Smooth muscle cell of the brain vasculature (primary cell): ENCODE data around the gene DLG5.

Source experiments
- DNase-seq: peaks from one replicate; pipeline ENCODE4 v3.0.0-alpha.2; 2012; ENCODE audit warnings: low read depth, low spot score

The DLG5 gene

DNA sequence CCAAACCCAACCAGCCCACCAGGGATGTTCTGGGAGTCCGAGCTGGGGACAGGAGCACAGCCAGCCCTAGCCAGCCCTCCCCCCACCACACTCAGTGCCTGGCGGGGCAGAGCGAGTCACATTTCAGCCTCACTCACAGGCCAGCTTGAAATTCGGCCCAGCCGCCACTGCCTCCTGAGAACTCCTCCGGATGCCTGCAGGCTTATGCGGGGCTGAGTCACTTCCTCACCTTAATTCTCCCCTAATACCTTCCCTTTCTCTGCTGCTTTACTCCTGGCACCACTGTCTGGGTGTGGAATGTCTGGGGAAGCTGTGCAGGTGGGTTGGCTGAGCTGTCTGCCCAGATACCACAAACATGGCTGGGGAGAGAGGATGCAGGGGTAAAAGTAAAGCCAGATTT lies 22.6 kb upstream of the DLG5 start:
- DNase-seq = no peak

DNA sequence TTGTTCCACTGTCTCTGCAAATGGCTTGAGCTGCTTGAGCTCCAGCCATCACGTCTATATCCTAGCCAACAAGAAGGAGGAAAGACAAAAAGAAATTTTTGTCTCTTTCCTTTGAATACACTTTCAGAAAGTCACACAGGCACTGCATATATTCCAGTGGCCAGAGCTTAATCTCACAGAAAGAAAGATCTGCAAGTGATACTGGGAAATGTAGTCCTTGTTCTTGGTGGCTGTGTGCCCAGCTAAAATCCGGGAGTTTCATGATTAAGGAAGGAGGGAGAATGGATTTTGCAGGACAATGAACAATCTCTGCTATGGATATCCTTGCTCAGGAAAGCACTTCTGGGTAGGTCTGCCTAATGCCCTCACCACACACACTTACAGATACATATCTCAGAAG lies 19.5 kb upstream of the DLG5 start:
- DNase-seq = no peak

DNA sequence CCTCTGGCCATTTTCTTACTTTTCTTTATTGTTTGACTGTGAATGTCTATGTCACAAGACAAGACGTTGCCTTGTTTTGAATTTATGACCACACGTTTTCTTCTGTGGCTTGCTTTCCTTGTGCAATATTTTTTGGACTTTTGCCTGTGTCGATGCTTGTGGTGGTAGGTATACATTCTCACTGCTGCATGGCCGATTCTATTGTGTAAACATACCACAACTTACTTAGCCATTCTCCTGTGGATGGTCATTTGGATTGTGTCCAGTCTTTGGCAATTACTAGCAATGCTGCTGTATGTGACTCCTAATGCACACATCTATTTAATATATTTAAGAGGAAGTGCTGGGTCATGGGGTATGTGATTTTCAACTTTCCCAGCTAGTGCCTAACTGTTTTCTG lies 18.0 kb upstream of the DLG5 start:
- DNase-seq = no peak

DNA sequence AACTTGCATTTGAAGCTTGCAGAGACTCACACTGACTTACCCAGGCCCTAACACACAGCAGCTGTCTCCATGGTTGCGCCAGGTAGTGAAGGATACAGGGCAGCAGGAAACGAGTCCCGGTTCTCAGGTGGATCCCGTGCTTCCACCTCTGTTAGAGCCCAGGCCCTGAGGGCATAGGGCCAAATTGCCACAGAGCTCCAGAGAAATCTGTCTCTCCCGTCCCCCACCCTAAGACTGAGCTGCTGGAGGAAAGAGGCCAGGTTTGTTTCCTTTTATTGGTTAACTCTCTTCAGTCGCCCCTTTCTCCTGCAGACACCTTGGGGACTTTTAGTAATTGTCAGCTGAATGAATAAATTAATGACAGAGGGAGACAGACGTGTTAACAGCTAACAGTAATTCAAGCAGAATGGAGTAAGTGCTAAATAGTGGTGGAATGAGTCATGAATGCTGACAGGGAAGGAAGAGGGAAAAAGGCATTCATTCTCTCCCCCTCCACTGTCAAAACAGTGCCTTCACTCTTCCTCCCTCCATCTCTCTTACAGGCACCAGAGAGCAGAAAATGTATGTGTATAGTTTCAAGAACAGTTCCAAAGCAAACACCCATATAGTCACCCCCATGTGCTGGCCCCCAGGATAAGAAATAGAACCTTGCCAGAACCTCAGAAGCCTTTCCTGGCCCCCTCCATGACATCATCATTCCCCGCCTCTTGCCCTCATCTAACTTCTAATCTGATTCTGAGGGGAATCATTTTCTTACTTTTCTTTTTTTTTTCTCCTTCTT lies 16.8 kb upstream of the DLG5 start:
- DNase-seq = no peak

DNA sequence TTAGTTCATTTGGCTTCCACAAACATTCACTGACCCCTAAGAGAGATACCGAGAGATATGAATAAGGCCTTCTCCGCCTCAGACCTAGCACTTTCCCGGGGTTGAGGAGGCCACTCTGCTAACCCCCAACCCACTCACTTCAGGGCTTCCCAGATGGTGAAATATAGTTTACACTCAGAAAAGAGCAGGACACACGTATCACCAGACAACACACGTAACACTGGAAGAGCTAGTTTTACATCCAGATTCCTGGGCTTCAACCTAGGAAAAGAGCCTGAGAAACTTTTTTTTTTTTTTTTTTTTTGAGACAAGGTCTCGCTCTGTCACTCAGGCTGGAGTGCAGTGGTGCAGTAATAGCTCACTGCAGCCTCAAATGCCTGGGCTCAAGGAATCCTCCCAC lies 15.2 kb upstream of the DLG5 start:
- DNase-seq = no peak

DNA sequence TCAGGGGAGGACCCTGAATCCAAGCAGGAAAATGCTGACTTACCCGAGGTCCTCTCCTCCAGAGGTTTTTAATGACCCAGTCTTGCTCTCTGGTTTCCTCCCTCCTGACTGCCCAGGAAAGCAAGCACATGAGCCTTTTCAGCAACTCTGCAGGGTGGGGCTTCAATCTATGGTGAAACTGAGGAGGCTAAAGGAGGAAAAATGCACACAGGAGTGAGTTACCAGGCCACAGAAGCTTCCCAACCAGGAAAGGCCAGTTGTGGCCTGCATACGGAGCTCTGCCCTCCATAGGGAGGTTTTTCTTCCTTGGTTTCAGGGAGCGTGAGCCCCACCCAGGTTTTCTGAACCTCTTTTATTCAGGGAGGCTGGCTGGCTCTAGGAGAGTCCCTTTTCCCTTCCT lies 14.1 kb upstream of the DLG5 start:
- no peak for DNase-seq

GRCh38 chr10:77940225-77940624 lies 13.7 kb upstream of the DLG5 start:
- no peak for DNase-seq

- DNase-seq = peak; percentile 91
Observed at GRCh38 chr10:77939561-77940001, 13.0 kb upstream of the DLG5 start.

GRCh38 chr10:77936697-77937567 lies 10.4 kb upstream of the DLG5 start:
- DNase-seq = no peak

DNA sequence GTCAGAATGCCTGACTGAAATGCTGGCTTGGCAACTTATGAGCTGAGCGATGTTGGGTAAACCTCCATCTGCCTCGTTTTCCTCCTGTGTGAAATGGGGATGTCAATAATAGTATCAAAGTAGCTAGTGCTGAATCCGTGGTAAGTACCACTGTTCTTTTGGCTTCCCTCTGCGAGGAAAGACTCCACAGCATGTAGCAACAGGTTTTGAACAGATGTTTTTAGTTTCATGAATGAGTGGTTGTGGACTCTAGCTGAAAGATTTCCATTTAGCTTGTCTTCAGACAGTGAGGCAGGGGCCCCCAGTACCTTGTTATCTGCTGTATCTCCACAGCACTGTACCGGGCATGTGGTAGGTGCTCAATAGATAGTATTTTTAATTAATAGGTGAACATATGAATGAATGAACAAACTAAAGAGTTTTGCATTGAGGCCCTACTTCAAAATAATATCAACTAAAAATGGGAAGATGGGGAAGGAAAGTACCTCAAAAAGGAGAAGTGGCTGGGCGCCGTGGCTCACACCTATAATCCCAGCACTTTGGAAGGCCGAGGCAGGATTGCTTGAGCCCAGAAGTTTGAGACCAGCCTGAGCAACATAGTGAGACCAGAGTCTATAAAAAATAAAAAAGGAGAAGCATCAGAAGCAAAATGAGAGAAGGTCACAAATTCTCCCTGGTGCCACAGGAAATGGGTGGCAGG lies 5.6 kb upstream of the DLG5 start:
- DNase-seq = no peak

- no peak for DNase-seq
Observed at GRCh38 chr10:77927402-77928246, 1.1 kb upstream of the DLG5 start.

DNA sequence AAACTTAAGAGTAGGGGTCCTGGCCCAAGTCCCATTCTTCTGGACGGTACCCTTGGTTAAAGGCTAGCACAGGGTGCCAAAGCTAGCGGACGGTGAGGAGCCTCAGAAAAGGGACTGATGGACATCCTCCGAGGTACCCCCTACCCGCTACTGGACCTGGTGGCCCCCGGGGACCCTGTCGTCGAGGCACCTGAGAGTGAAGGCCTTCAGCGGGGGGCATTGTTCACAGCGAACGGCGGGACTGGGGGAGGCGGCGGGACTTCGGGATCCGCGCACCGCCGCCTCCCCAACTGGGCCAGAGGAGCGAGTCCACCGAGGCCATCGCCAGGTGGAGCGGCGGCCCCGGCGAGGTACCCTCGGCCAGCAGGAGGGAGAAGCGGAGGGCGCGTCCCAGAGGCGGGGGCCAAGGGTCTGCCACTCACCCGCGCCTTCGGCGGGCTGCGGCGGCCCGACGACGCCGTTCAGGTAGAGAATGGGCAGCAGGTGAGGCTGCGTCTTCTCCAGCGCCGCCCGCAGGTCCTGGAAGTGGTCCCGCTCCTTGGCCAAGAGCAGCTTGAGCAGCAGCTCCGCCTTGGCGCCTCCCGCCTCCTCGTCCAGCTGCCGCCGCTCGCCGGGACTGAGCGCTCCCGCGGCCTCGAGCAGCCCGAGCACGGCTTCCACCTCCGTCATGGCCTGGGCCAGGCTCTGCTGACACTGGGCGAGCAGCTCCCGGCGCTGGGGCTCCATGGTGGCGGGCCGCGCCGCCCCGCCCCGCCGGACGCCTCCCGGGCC lies 575 bp downstream of the DLG5 start:
- no peak for DNase-seq

DNA sequence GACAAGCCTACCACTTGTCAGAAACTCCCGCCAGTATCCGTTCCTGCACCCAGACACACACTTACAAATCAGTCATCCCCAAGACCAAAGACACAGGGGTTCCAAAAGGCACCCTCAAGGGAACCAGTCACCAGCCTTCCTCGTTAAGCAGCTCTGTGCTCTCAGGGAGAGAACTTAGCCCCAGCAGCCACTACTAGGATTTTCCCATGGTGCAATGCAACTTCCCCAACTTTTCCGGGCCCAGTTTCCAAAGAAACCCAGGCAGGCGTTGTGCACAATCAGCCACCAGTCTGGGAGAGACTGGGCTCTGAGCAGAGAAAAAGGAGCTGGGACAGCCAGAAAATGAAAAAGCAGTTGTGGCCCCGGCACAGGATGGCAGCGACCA lies 1.2 kb downstream of the DLG5 start:
- DNase-seq = no peak

DNA sequence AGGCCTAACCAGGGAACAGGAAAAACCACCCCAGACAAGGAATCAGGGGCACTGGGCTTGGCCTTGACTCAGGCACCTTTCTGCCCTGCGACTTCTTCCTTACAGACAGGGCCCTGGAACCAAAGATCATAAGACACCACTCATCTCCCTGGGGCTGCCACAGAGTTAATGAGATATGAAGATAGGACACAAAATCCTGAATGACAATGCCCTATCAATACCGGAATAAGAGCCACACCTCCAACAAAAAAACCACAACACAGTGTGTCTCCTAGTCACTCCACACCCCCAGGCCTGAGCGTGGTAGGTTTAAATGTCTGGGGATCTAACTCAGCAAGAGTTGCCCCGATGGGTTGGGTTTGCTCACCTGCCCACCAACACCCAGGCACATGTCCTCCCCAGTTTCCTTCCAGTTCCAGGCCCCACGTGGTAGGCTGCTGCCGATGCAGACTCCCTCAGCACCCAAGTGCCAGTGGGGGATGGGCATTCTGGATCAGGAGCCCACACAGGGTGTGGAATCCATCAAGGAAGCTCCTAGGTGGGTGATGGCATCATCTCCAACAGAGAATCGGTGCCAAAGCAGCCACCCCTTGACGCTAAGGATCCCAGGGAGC lies 3.9 kb downstream of the DLG5 start:
- no peak for DNase-seq

GRCh38 chr10:77922055-77922454 lies 4.5 kb downstream of the DLG5 start:
- no peak for DNase-seq

- DNase-seq = no peak
Observed at GRCh38 chr10:77921395-77921794, 5.2 kb downstream of the DLG5 start.

DNA sequence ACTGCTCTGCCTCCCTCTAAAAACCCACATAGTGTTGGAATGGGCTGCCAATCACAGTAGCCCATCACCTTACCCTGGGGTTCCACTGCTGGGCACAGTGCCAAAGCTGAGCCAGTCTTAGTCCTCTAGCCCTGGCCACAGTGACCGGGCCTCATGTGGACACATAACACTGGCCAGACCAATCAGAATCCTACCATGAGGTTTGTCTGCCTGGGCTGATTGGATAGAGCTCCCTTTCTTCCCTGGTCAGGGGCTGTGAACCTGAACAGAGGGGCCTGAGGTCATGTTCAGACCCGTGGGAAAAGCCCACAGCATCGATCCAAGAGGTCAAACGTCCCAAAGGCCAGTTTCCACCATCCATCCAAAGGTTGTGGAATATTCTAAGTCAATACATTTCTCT lies 6.1 kb downstream of the DLG5 start:
- DNase-seq = no peak

DNA sequence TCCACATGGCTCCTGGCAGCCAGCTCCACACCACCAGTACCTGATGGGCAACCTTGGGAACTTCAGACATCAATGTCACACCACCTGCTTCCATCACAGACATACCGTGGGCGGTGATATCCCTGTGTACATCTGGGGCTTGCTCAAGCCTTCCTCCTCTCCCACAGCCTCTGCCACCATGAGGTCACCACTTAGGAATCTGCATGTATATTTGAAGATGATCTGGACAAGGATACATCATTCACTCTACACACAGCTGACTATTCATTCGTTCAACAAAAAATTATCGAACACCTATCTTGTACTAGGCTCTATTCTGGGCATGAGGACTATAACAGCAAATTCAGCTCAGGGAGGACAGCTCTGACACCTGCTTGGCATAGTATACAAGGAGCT lies 6.8 kb downstream of the DLG5 start:
- DNase-seq = no peak

DNA sequence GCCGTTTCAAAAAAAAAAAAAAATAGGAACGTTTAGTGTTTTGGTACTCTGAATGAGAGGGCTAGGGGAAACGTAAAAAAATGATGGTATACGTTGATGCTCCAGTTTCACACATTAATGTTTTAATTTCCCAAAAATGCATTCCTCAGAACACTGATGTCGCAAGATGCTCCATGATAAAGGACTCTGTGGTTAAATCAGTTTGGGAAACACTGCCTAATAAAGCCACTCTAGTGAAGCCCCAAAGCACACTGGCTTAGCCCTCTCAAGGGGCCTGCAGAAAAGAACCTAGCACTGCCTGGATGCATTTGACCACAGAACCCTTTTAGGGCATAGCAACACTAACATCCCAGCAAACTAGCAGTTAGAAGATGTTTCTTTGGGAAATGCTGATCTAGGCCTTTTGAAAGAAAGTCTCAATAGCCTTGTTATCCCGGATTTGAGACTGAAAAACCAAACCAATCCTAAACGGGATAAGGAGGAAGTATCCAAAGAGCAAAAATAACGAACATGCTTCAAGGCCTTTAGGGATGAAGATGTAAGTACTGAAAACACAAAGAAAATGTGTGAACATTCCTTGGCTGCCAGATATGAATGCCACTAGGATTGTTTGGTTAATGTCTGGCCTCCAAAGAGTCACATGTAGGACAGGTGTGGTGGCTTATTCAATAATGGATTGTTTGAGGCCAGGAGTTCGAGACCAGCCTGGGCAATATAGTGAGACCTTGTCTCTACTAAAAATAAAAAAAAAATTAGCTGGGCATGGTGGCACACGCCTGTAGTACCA lies 11.0 kb downstream of the DLG5 start:
- DNase-seq = no peak
